Activated CD8-positive, alpha-beta memory T cell treated with anti-CD3 and anti-CD28 coated beads, Interleukin-2, amount 10 ng/mL, durations not matched to agents 7 days and 5 days (primary cell): ENCODE measurements around the gene NCCRP1. TPM values are rescaled to one million over a fixed set of nuclear protein-coding genes. Genes with fewer than 3 reads are reported as not detected.

Experiments used
- ATAC-seq: fragments of 150-1000 bp; cut with Tn5 transposase; one replicate; pipeline ENCODE4 v1.10.0; 2021; ENCODE audit warnings: moderate library complexity
- CTCF ChIA-PET: fragments of 350-600 bp; sonication (Branson Sonifier 250); formaldehyde crosslinking; loops from one replicate; lab custom pipeline; 2021; ENCODE audit warnings: antibody characterized with exemption; lab: Charles Lee
- DNase-seq: peaks from one replicate; pipeline ENCODE4 v3.0.0-alpha.2; 2020
- H3K27ac Mint-ChIP-seq: one replicate; pipeline ENCODE4 v1.8.0; 2021; ENCODE audit warnings: mild to moderate bottlenecking, mixed read lengths
- H3K27me3 Mint-ChIP-seq: one replicate; pipeline ENCODE4 v1.8.0; 2021; ENCODE audit warnings: mixed read lengths
- H3K36me3 Mint-ChIP-seq: one replicate; pipeline ENCODE4 v1.8.0; 2021; ENCODE audit warnings: mild to moderate bottlenecking, mixed read lengths
- H3K4me1 Mint-ChIP-seq: one replicate; pipeline ENCODE4 v1.8.0; 2021; ENCODE audit warnings: mixed read lengths
- H3K4me3 Mint-ChIP-seq: one replicate; pipeline ENCODE4 v1.8.0; 2021; ENCODE audit warnings: mild to moderate bottlenecking, moderate library complexity, mixed read lengths
- H3K9me3 Mint-ChIP-seq: one replicate; pipeline ENCODE4 v1.8.0; 2022; ENCODE audit warnings: low read depth, mixed read lengths
- total RNA-seq, 2 experiments: library from RNA; stranded (reverse); gene quantifications; one replicate each; pipeline ENCODE4 v1.2.3, GENCODE V29; 2021

Gene NCCRP1
- total RNA-seq = not detected

GRCh38 chr19:39196860-39197562, at the start of gene NCCRP1:
TSS of gene NCCRP1 (plus strand) at chr19:39196964. CDS start at chr19:39196983, 19 bp downstream.
- Mint-ChIP-seq H3K36me3 (peaks cover 2% of the 10 kb centered on the region), H3K9me3 (no peaks in the 10 kb centered on the region), H3K4me3 (no peak within 1 kb of the TSS), H3K27ac (no peak within 1 kb of the TSS), H3K4me1 (peaks cover 13% of the 10 kb centered on the region), H3K27me3 (peaks cover 72% of the 10 kb centered on the region)
- DNase-seq = no peak
- ATAC-seq = no peak
- CTCF ChIA-PET = no interaction called here

- CTCF ChIA-PET = interaction anchor here (0.5 to 0.7 kb wide), 2 partner anchors 24 to 930 kb away, joined by 3 read pairs; no protein-coding TSS in a partner anchor
- ATAC-seq = no peak
- H3K4me1 Mint-ChIP-seq = peaks cover 2% of the 10 kb centered on the region
- H3K27me3 Mint-ChIP-seq = no peaks in the 10 kb centered on the region
- no peak overlapping the region for H3K4me3 Mint-ChIP-seq
- H3K9me3 Mint-ChIP-seq = no peaks in the 10 kb centered on the region
- no peak for DNase-seq
- no peak overlapping the region for H3K27ac Mint-ChIP-seq
- H3K36me3 Mint-ChIP-seq = no peaks in the 10 kb centered on the region
Observed at GRCh38 chr19:39147480-39147879, 49.3 kb upstream of the NCCRP1 start.

- CTCF ChIA-PET = interaction anchor here (1.1 kb wide), 1 partner anchor 25 kb away, joined by 3 read pairs; no protein-coding TSS in a partner anchor
- DNase-seq = no peak
Observed at GRCh38 chr19:39148939-39149529, 47.7 kb upstream of the NCCRP1 start.

GRCh38 chr19:39150235-39150634, 46.5 kb upstream of the NCCRP1 start:
- CTCF ChIA-PET = interaction anchor here (1.1 kb wide), 1 partner anchor 26 kb away, joined by 3 read pairs; no protein-coding TSS in a partner anchor
- Mint-ChIP-seq H3K4me1 (peaks cover 6% of the 10 kb centered on the region), H3K4me3 (no peak overlapping the region), H3K36me3 (no peaks in the 10 kb centered on the region), H3K27me3 (no peaks in the 10 kb centered on the region), H3K9me3 (no peaks in the 10 kb centered on the region), H3K27ac (no peak overlapping the region)
- DNase-seq = no peak
- no peak for ATAC-seq

More at GRCh38 chr19:39148939-39149529, 47.7 kb upstream of the NCCRP1 start:
- H3K36me3 Mint-ChIP-seq = no peaks in the 10 kb centered on the region
- no peak overlapping the region for H3K27ac Mint-ChIP-seq
- H3K9me3 Mint-ChIP-seq = no peaks in the 10 kb centered on the region
- no peak overlapping the region for H3K4me3 Mint-ChIP-seq
- no peak for ATAC-seq
- no peaks in the 10 kb centered on the region for H3K27me3 Mint-ChIP-seq
- H3K4me1 Mint-ChIP-seq = peaks cover 3% of the 10 kb centered on the region

GRCh38 chr19:39150807-39151600, 45.8 kb upstream of the NCCRP1 start:
- DNase-seq (no peak), ATAC-seq (no peak)
- CTCF ChIA-PET = no interaction called here
- H3K36me3 Mint-ChIP-seq = no peaks in the 10 kb centered on the region
- no peak overlapping the region for H3K27ac Mint-ChIP-seq
- H3K9me3 Mint-ChIP-seq = no peaks in the 10 kb centered on the region
- peaks cover 6% of the 10 kb centered on the region for H3K4me1 Mint-ChIP-seq
- no peak overlapping the region for H3K4me3 Mint-ChIP-seq
- H3K27me3 Mint-ChIP-seq = no peaks in the 10 kb centered on the region

- ATAC-seq = no peak
- no peak for DNase-seq
- H3K9me3 Mint-ChIP-seq = no peaks in the 10 kb centered on the region
- H3K4me1 Mint-ChIP-seq = peaks cover 9% of the 10 kb centered on the region
- H3K4me3 Mint-ChIP-seq = no peak overlapping the region
- CTCF ChIA-PET = interaction anchor here (1.5 kb wide), 1 partner anchor 29 kb away, joined by 3 read pairs; no protein-coding TSS in a partner anchor
- H3K27ac Mint-ChIP-seq = no peak overlapping the region
- no peaks in the 10 kb centered on the region for H3K36me3 Mint-ChIP-seq
- H3K27me3 Mint-ChIP-seq = no peaks in the 10 kb centered on the region
Observed at GRCh38 chr19:39152066-39152465, 44.7 kb upstream of the NCCRP1 start.

- no peaks in the 10 kb centered on the region for H3K36me3 Mint-ChIP-seq
- H3K9me3 Mint-ChIP-seq = no peaks in the 10 kb centered on the region
- no peak for DNase-seq
- CTCF ChIA-PET = no interaction called here
- peaks cover 12% of the 10 kb centered on the region for H3K4me1 Mint-ChIP-seq
- no peak overlapping the region for H3K27ac Mint-ChIP-seq
- H3K4me3 Mint-ChIP-seq = no peak overlapping the region
- no peak for ATAC-seq
- H3K27me3 Mint-ChIP-seq = no peaks in the 10 kb centered on the region
Observed at GRCh38 chr19:39154100-39154628, 42.6 kb upstream of the NCCRP1 start.

GRCh38 chr19:39154629-39155100, 42.1 kb upstream of the NCCRP1 start:
- peaks cover 12% of the 10 kb centered on the region for H3K4me1 Mint-ChIP-seq
- no peaks in the 10 kb centered on the region for H3K9me3 Mint-ChIP-seq
- ATAC-seq (no peak), DNase-seq (no peak)
- H3K27ac Mint-ChIP-seq = no peak overlapping the region
- no peaks in the 10 kb centered on the region for H3K27me3 Mint-ChIP-seq
- CTCF ChIA-PET = no interaction called here
- no peaks in the 10 kb centered on the region for H3K36me3 Mint-ChIP-seq
- H3K4me3 Mint-ChIP-seq = no peak overlapping the region

- CTCF ChIA-PET = no interaction called here
- Mint-ChIP-seq H3K36me3 (no peaks in the 10 kb centered on the region), H3K4me1 (peaks cover 12% of the 10 kb centered on the region)
Observed at GRCh38 chr19:39155114-39155700, 41.6 kb upstream of the NCCRP1 start.

GRCh38 chr19:39155741-39156140, 41.0 kb upstream of the NCCRP1 start:
- Mint-ChIP-seq H3K4me3 (no peak overlapping the region), H3K9me3 (no peaks in the 10 kb centered on the region), H3K27me3 (no peaks in the 10 kb centered on the region), H3K4me1 (peaks cover 16% of the 10 kb centered on the region), H3K27ac (no peak overlapping the region), H3K36me3 (no peaks in the 10 kb centered on the region)
- DNase-seq (no peak), ATAC-seq (no peak)
- CTCF ChIA-PET = no interaction called here

More at GRCh38 chr19:39155114-39155700, 41.6 kb upstream of the NCCRP1 start:
- Mint-ChIP-seq H3K9me3 (no peaks in the 10 kb centered on the region), H3K4me3 (no peak overlapping the region), H3K27ac (no peak overlapping the region), H3K27me3 (no peaks in the 10 kb centered on the region)
- DNase-seq (no peak), ATAC-seq (no peak)

GRCh38 chr19:39156326-39157230, 40.2 kb upstream of the NCCRP1 start:
- DNase-seq (no peak), ATAC-seq (no peak)
- Mint-ChIP-seq H3K9me3 (no peaks in the 10 kb centered on the region), H3K4me3 (no peak overlapping the region), H3K27me3 (no peaks in the 10 kb centered on the region), H3K27ac (no peak overlapping the region), H3K4me1 (peaks cover 16% of the 10 kb centered on the region), H3K36me3 (no peaks in the 10 kb centered on the region)
- CTCF ChIA-PET = no interaction called here

- CTCF ChIA-PET = no interaction called here
- H3K9me3 Mint-ChIP-seq = no peaks in the 10 kb centered on the region
- H3K27me3 Mint-ChIP-seq = no peaks in the 10 kb centered on the region
- no peak for DNase-seq
- peaks cover 16% of the 10 kb centered on the region for H3K4me1 Mint-ChIP-seq
- H3K36me3 Mint-ChIP-seq = no peaks in the 10 kb centered on the region
- H3K27ac Mint-ChIP-seq = no peak overlapping the region
- ATAC-seq = no peak
- H3K4me3 Mint-ChIP-seq = no peak overlapping the region
Observed at GRCh38 chr19:39157275-39157996, 39.3 kb upstream of the NCCRP1 start.
